Fibroblast of peridontal ligament (primary cell): ENCODE results near the gene OTUD1.
"Not testable (repeated sequence)": the region's sequence is repeated elsewhere in the genome, so short reads cannot be mapped to it uniquely, and the experiment has no call there.

ENCODE experiments used
- DNase-seq: peaks from one replicate; pipeline ENCODE4 v3.0.0-alpha.2; 2010; ENCODE audit errors: extremely low read depth

Gene OTUD1, protein sequence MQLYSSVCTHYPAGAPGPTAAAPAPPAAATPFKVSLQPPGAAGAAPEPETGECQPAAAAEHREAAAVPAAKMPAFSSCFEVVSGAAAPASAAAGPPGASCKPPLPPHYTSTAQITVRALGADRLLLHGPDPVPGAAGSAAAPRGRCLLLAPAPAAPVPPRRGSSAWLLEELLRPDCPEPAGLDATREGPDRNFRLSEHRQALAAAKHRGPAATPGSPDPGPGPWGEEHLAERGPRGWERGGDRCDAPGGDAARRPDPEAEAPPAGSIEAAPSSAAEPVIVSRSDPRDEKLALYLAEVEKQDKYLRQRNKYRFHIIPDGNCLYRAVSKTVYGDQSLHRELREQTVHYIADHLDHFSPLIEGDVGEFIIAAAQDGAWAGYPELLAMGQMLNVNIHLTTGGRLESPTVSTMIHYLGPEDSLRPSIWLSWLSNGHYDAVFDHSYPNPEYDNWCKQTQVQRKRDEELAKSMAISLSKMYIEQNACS

DNA sequence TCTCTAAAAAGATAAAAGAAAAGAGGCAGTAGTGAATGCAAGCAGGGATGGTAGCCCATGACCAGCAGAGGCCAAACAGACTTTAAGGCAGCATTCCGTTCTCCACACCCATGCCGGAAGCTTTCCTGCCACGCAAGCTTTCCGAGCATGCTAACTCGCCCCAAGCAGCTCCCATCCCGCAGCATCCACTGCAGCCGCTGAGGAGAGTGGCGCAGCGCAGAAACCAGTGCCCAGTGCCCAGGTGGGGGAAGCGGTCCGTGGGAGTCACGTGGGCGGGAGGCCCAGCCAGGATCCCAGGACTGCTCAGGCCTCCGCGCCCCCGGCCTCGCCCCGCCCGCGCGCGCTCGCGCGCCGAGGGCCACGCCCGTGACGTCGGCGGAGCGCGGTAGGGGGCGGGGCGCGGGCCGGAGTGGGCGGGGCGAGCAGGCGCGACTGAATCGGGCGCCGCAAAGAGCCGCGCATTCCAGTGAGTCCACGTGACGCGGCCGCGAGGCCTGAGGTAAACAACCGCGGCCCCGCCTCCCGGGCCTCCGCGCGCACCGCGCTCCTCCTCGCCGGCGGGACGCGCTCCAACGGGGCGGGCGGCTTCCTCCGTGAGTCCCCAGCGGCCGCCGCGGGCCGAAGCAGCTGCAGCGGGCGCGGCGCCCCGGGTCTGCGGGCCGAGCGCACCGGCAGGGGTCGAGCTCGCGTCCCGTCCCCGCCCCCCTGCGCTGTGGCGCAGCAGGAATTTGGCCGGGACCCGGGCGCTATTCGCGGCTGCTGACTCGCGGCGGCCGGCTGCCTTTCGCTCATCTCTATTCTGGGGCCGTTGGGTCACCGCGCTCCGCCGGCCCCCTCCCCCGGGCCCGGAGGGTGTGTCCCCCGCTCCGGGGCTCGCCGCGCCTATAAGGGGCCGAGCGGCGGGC, at the start of gene OTUD1:
Gene OTUD1 (plus strand): TSS at position 529 of the 905 bp plus-strand sequence. CDS start 383 bp downstream, outside the sequence.
- peak; percentile 89 for DNase-seq

DNA sequence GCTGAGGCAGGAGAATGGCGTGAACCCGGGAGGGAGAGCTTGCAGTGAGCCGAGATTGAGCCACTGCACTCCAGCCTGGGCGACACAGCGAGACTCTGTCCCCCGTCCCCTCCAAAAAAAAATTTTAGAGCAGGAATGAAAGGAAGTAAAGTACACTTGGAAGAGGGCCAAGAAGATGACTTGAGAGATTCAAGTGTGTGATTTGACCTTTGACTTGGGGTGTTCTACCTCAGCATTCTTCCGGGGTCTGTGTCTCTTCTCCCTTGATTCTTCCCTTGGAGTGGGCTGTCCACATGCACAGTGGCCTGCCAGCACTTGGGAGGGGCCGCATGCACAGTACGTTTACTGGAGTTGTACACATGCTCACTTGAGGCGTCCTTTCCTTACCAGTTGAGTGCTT, 48.5 kb upstream of the OTUD1 start:
- DNase-seq: not testable (repeated sequence)

DNA sequence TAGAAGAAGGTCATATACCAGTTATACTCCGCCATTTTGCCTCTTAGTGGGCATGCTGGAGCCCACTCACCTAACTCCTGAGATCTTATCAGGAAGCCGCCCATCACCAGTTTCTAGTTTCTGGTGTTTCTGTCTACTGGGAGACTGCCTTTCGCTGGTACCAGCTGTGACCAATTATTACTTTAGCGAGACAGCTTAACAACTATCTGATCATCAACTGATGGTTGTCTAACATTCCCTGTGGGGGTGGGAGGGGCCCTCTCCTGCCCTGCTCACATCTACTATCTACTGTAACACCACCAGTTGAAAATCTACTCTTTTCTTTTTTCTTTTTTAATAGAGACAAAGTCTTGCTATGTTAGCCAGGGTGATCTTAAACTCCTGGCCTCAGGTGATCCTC, 48.1 kb upstream of the OTUD1 start:
- DNase-seq: no peak

DNA sequence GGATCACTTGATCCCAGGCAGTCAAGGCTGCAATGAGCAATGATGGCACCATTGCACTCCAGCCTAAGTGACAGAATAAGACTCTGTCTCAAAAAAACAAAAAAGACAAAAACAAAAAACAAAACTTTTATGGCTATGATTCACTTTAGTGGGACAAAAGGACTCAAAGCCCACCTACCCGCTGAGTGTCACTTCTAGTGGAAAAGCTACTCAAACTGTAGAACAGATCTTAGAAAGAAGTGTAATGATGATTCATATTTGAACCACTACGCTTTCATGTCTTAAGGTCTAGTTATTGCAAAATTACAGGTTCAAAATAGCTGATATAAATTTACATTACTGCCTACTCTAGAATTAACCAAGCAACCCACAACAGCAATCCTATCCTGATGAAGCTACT, 47.1 kb upstream of the OTUD1 start:
- DNase-seq: no peak

DNA sequence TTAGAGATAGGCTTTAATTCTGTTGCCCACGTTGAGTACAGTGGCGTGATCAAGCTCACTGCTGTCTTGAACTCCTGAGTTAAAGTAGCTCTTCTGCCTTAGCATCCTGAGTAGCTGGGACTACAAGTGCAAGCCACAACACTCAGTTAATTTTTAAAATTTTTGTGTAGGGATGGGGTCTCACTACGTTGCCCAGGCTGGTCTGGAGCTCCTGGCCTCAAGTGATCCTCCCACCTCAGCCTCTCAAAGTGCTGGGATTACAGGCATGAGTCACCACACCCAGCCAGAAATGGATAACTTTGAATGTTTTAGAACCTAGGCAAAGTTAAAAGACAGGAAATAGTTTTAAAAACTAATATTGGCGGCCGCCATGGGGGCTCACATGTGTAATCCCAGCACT, 43.9 kb upstream of the OTUD1 start:
- no peak for DNase-seq

DNA sequence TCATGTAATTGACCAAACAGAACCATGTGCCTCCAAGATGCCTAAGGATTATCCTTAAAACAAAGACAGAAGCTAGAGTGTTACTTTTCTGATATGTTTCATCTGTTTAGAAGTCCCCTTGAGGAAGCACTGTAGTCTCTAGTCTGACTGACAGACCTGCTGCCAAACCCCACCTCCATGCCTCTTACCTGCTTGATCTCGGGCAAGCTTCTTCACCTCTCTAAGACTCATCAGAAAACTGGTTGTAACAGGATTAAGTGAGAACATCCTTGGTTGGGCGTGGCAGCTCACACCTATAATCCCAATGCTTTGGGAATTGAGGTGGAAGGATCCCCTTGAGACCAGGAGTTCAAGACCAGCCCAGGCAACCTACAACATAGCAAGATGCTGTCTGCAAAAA, 42.2 kb upstream of the OTUD1 start:
- no peak for DNase-seq

DNA sequence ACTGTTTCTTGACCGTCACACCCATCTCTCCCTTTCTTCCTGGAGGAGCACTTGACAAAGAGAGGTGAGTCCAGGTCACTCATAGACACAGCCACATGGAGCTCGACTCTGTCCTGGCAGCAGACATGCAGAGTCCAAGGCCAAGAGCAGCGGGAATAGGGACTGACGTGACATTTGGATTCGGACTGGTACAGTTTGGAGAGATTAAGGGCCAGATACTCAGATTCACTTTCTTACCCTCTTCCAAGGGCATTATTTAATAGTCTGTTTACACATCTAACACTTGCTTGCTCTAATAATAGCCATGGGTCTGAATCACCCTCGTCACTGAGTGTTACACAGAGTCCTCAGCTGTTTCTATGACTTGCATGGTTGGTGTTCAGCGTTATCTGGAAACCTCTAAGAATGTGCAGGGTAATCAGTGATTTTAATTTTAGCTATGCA, 39.2 kb upstream of the OTUD1 start:
- no peak for DNase-seq

DNA sequence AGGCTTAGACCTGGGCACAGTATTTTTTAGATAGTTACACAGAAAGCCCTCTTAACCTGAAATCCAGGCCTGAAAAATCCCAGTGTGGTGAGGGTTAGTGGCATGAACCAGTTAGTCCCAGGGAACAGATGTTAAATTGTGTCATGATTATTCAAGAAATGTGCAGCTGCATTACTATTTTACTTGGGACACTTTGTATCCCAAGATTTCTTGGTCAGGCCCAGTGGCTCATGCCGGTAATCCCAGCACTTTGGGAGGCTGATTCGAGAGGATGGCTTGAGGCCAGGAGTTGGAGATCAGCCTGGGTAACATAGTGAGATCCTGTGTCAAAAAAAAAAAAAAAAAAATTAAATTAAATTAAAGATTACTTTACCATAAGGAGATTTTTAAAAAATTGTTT, 36.0 kb upstream of the OTUD1 start:
- no peak for DNase-seq

DNA sequence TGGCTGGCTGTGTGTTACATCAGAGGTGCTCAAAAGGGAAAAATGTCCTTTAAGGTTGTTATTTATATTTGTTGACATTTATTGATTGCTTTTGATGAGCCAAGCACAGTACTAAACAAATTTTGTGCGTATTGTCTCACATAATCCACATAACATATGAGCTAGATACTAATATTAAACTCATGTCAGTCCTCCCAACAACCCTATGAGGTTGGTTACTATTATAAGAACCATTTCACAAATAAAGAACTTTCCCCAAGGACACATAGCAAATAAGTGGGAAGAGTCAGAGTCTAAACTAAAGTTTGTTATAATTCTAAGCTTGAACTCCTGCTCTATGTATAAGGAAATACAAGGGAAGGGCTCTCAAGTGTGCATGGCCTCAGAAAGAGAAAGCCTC, 35.6 kb upstream of the OTUD1 start:
- no peak for DNase-seq

DNA sequence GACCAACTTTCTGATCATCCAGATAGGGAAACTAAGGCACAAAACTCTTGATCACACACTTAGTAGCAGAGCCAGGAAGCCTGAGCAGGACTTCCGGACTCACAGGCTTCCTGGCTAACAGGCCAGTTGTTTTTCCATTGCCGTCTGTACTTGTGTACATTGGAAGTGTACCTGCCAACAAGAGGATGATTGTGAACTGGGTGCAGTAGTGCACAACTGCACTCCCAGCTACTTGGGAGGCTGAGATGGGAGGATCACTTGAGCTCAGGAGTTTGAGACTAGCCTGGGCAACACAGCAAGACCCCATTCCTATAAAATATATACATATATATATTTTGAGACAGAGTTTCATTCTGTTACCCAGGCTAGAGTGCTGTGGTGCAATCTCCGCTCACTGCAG, 35.2 kb upstream of the OTUD1 start:
- DNase-seq: no peak

DNA sequence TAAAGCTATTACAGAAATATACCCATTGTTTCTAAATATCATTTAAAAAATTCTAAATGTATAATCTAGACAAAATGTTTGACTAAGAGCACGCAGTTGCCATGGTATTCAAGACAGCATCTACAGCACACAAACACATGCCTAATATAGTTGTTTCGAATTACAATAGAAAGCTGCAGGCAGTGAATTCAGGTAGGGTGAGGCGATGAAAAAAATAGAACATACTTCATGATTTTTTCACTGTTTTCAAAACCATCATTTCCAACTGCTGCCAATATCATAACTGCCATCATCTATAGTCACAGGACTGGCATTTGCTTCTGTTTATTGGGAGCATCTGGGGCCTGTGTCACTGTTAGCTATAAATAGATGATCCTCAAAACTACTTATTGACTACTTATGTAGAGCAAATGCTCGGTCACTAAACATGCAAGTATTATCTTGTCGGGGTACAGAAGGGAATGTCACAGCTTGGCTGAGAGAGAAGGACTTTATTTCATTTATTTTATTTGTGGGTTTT, 34.4 kb upstream of the OTUD1 start:
- DNase-seq: no peak

DNA sequence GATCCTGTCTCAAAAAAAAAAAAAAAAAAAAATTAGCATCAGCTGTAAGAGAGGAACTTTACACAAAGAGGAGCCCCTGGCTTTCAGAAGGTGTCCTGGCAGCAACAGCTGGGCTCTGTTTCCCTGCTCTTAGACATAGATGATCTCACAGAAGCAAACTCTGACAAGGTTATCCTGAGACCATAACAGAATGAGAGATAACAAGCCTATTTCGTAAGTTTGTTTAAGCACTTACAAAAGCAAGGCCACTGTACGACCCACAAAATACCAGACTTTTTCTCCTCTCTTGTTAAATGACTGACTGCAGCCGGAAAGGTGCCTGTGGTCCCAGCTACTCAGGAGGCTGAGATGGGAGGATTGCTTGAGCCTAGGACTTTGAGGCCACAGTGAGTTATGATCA, 33.3 kb upstream of the OTUD1 start:
- DNase-seq: no peak

DNA sequence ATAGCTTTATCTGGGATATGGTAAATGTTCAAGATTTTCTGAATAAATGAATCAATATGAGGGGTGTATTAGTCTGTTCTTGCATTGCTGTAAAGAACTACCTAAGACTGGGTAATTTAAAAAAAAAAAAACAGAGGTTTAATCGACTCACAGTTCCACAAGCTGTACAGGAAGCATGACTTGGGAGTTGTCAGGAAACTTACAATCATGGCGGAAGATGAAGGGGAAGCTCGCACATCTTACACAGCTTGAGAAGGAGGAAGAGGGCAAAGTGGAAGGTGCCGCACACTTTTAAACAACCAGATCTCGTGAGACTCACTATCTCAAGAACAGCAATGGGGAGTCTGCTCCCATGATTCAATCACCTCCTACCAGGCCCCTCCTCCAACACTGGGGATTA, 32.5 kb upstream of the OTUD1 start:
- DNase-seq: no peak

DNA sequence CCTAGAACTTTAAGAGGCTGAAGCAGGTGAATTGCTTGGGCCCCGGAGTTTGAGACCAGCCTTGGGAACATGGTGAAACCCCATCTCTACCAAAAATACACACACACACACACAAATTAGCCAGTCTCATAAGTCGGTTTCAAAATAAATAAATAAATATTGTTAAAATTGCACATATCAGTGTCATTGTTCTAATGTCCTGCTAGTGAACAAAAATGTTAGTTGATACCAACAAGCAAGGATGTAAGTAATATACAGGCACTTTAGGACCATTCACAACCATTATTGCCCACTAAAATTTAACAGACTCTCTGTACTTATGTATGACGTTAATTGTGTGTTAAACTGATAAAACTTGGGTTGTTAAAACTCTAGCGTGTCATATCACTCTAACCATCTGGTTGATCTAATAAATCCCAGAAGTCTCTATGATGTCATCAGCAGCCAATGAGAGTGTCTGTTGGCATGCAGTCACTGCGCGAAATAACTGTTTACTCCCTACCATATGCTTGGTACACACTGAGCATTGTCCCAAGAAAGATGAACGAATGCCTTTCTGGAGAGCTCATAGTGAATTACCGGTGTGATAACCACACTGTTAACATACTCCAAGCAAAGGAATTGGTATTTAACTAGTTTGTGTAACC, 30.4 kb upstream of the OTUD1 start:
- DNase-seq: peak; percentile 16

DNA sequence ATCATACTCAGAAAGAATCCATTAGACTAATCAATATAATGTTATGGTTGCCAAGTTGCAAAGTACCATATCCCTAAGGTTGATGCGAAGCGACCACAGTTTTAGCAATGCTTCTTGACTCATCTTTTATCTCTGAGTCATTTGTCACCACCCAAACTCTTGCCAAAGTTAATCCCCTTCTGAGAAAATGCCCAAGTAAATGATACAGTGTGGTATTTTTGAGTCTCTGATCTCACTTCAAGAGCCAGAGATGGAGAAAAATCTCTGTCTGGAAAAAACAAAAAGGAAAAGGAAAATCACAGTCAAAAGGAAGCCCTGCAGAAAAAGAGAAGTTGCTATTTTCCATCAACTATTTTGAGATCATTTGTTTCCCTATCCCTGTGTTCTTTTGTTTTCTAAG, 26.7 kb upstream of the OTUD1 start:
- no peak for DNase-seq

DNA sequence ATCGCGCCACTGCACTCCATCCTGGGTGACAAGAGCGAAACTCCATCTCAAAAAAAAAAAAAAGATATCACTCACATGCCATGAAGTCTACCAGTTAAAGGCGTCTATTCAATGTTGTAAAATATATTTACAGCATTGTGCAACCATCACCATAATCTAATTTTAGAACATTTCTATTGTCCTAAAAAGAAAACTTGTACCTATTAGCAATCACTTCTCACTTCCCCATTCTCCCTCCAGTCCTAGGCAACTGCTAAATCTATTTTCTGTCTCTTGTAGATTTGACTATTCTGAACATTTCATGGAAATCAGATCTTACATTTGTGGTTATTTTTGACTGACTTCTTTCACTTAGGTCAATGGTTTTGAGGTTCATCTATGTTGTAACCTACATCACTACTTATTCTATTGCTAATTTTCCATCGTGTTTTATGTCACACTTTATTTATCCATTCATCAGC, 25.2 kb upstream of the OTUD1 start:
- no peak for DNase-seq

DNA sequence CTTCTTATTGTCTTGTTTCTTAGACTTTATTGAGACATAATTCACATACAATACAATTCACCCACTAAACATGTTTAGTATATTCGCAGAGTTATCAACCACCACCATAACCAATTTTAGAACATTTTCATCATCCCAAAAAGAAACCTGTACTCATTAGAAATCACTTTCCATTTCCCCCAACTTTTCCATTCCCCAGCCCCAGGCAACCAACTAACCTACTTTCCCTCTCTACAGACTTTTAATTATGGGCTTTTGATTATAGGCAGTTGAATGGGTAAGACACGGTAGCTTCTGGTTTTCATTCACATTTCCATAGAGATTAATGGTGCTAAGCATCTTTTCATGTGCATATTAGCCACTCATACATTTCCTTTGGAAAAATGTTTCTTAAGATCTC, 24.2 kb upstream of the OTUD1 start:
- no peak for DNase-seq

DNA sequence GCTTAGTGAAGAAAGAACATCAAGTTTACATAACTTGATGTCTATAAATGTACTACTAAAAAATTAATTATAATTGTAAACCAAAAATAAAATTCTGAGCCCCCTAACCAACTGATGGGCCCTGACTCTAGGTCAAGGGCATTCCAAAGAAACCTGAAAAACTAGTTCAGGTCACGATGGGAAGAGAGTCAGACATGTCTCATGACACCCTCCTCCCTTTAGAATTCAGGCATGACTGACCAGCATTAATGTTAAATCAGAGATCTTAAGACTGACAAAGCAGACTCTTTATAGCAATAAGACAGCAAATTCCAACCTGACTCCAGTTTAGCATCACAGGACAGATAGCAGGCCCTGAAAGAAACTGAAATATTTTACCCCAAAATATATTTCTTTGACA, 21.6 kb upstream of the OTUD1 start:
- no peak for DNase-seq

DNA sequence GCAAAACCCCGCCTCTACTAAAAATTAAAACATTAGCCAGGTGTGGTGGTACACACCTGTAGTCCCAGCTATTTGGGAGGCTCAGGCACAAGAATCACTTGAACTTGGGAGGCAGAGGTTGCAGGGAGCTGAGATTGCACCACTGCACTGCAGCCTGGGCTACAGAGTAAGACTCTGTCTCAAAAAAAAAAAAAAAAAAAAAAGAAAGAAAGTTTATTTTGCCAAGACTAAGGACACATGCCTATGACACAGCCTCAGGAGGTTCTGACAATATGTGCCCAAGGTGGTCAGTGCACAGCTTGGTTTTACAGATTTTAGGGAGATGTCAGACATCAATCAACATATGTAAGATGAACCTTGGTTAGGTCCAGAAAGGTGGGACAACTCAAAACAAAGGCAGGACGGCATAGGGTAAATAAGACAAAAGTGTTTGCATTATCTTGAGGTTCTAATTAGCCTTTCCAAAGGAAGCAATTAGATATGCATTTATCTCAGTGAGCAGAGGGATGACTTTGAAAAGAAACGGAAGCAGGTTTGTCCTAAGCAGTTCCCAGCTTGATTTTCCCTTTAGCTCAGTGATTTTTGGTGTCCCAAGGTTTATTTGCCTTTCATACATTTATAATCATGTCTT, 20.7 kb upstream of the OTUD1 start:
- no peak for DNase-seq

DNA sequence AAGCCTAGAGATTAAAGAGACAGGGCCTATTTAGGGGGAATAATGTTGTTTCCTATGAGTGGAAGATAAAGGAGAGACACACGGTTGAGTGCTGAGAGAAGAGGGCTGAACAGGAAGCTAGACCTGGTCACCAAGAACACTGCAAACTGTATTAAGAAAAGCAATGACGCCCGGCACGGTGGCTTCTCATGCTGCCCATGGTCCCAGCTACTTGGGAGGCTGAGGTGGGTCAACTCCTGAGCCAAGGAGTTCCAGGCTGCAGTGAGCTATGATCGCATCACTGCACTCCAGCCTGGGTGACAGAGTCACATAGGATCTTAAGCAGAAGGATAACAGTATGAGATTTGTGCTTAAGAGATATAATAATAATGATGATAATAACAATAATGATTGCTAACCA, 19.7 kb upstream of the OTUD1 start:
- DNase-seq: no peak

DNA sequence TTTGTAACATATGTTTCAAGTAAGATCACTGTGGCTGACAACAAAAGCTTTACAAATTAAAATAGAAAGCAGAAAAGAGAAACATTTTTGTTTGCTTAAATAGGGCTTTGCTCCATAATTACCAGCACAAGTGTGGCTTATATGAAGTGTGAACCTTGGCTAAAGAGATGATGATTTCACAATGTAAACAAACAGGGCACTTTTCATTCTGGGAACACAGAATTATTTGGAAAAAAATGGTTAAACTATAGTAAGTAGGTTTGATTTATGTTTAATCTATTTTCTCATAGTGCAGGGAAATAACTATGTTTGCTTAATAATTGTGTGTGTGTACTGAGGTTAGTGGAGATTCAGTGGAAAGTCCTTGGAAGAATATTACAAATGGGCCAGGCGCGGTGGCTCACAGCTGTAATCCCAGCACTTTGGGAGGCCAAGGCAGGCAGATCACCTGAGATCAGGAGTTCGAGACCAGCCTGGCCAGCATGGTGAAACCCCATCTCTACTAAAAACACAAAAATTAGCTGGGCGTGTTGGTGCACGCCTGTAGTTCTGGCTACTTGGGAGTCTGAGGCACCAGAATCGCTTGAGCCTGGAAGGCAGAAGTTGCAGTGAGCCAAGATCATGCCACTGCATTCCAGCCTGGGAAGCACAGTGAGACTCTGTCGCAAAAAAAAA, 19.1 kb upstream of the OTUD1 start:
- no peak for DNase-seq
